ENCODE data around the gene UPK3BL2.
"Not testable (repeated sequence)": the region's sequence is repeated elsewhere in the genome, so short reads cannot be mapped to it uniquely, and the experiment has no call there.

The UPK3BL2 gene

GRCh38 chr7:102527822-102528793, 15.4 kb downstream of the UPK3BL2 start:
- DNase-seq = not testable (repeated sequence)

- DNase-seq = not testable (repeated sequence)
Observed at GRCh38 chr7:102527182-102527581, 16.3 kb downstream of the UPK3BL2 start.

GRCh38 chr7:102524803-102525202, 18.7 kb downstream of the UPK3BL2 start:
- DNase-seq = not testable (repeated sequence)

DNA sequence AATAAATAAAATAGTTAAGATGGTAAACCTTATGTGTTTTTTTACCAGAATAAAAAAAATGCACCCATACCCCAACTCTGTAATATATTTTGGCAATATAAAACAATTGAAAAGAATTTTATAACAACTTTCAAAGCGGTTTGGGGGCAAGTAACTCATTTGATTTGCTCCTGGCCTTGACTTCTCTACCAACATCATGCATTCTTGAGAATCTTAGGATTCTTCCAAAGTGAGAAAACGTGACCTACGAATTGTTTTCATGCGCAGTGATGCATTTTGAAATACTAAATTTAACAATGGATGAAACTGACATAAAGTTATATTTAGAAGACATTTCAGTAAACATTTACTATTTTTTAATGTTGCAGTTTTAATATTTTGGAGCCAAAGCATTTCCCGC, 22.7 kb downstream of the UPK3BL2 start:
- not testable (repeated sequence) for DNase-seq

DNA sequence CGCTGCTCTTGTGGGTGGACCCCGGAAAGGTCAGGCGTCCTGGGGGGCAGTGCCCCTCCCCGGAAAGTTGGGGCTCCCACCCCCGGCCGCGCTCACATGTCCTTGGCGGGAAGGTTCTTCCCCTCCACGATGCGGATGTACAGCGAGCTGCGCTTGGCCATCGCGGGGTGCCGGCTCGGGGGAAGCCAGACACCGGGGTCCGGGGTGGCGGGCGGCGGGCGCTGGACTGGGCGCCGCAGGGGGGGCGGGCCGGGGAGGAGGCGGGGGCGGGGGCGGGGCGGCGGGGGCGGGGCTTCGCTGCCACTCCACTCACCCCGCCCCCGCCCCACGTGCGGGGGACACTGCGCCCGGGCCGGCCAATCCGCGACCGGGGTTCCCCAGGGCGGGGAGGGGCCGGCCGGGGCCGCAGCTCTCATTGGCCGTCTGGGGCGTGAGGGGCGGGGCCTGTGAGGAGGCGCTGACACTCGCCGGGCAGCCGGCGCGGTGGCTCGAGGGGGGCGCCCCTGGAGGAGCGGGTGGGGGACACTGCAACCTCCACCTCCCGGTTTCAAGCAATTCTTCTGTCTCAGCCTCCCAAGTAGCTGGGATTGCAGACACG, 25.8 kb downstream of the UPK3BL2 start, which contains the start of gene RASA4B:
TSS of gene RASA4B (minus strand) at position 228 of the 598 bp plus-strand sequence. CDS start at position 161, 67 bp downstream.
- not testable (repeated sequence) for DNase-seq

- not testable (repeated sequence) for DNase-seq
Observed at GRCh38 chr7:102516951-102517350, 26.5 kb downstream of the UPK3BL2 start.

DNA sequence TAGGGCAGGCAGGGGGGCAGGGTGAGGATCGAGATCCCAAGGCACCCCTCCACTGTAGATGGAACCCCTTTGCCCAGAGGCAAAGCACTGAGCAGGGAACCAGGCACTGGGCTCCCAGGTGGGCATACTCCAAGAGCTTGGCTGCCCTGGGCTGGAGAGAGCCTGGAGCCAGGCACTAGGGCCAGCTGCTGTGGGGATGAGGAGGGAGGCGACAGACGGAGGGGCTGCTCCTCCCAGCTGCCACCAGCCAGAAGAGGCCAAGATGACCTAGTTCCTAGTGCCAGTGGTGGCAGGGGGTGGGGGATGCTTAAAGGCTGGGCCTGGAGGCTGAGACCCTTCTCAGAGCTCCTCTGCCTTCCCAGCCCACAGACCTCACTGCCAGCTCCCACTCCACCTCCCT, 27.6 kb downstream of the UPK3BL2 start:
- DNase-seq = not testable (repeated sequence)

DNA sequence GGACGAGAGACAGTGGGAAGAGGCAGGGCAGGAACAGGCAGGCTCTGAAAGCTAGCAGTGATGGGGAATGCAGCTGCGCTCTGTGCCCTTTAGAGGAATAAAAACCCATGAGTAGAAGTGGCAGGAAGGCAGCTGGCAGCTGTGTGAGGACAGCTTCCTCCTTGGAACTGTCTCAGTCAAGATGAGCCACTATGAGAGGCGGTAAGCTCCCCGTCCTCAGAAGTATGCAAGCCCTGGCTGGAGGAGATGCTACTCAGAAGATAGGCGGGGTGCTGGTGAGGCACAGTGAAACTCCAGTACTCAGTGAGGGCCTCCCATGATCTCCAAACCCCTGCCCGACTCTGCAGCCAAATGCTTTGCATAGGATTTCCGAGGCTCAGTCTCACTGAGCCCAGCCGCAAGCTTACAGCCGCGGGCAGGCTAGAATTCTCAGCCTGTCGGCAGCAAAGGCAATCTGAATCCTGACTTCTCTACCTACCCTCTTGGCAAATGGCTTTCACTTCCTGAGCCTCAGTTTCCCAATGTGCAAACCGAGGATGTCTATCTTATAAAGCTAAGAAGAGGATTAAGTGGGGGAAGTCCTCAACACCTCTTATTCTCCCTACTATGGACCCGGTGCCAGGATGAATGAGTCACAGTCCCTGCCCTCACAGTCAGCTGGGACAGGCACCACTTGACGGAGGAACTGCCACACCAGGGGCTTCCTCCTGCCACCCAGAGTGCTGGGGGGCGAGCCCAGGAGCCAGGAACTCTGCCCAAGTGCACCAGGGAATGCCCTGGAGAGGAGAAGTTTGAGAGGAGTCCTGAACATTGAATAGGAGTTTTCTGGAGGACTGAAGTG, 28.4 kb downstream of the UPK3BL2 start:
- not testable (repeated sequence) for DNase-seq

DNA sequence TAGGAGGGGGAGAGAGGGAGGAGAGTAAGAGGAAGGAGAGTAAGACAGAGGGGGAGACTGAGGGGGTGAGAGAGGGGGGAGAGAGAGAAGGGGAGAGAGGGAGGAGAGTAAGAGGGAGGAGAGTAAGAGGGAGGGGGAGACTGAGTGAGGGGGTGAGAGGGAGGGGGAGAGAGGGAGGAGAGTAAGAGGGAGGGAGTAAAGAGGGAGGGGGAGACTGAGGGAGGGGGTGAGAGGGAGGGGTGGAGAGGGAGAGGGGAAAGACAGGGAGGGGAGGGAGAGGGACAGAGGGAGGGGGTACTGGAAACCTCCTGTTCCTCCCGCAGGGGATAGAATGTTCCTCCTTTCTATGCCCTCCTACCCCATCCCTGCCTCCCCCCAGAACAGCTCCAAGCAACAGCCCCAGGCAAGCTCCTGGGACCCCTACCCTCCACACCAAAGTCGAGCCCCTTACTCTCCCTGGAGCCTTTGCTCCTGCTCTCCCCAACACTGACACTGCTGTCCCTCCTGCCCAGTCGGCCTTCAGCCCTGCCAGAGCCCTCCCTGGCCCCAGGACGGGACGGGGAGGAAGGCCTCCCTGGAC, 30.8 kb downstream of the UPK3BL2 start:
- DNase-seq = not testable (repeated sequence)

DNA sequence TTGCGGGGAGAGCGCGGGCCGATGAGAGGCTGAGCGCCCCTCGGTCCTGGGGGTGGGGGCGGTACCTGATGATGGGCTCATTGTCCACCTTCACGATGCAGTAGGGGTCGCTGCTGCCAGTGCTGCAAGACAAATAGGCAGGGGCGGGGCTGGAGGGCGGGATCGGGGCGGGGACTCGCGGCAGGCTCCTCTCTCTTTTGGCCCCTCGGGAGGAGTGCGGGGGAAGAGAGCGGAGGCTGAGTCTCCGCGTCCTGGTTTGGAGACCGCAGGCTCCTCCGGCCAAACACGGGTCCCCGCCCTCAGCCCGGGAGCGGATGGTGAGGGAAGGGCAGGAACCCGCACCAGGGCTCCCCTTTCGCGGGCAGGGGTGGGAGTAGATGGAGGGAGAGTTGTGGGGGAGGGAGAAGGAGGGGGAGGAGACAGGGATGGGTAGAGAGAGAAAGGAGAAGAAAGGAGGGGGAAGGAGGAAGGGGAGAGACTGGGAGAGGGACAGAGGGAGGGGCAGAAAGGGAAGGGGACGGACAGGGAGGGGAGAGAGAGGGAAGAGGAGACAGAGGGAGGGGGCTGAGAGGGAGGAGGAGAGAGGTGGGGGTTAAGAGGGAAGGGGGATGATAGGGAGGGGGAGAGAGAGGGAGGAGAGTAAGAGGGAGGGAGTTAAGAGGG, 31.5 kb downstream of the UPK3BL2 start:
- not testable (repeated sequence) for DNase-seq

DNA sequence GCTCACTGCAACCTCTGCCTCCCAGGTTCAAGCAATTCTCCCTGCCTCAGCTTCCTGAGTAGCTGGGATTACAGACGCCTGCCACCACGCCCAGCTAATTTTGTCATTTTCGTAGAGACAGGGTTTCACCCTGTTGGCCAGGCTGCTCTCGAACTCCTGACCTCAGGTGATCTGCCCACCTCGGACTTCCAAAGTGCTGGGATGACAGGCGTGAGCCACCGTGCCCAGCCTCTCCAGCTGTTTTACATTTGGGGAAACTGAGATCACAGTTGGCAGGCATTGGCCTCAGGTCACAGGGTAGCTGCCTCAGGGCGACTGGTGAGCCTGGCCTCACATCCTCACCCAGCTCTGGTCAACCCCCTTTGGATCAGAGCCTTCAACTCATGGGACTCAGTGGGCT, 32.9 kb downstream of the UPK3BL2 start:
- not testable (repeated sequence) for DNase-seq

- DNase-seq = not testable (repeated sequence)
Observed at GRCh38 chr7:102507410-102508088, 35.9 kb downstream of the UPK3BL2 start.

- not testable (repeated sequence) for DNase-seq
Observed at GRCh38 chr7:102505298-102506185, 38.0 kb downstream of the UPK3BL2 start.

DNA sequence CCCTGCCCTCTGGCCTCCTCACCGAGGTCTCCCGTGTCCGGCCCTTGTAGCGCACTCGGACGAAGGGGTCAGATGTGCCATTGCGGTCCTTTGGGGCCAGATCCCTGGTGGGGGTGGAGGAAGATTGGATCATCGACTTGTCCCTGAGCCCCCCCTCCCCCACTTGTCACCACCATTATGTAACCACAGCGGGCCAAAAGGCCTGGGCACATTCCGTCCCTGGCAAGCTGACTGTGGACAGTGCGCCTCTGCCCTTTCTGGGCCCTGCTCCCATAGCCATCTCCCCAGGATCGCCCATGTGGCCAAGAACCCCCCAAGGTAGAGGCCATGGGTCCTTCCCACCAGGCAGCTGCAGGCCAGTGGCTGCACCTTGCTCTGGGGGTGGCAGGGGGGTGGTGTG, 40.4 kb downstream of the UPK3BL2 start:
- DNase-seq = not testable (repeated sequence)

- not testable (repeated sequence) for DNase-seq
Observed at GRCh38 chr7:102498321-102498720, 45.2 kb downstream of the UPK3BL2 start.

DNA sequence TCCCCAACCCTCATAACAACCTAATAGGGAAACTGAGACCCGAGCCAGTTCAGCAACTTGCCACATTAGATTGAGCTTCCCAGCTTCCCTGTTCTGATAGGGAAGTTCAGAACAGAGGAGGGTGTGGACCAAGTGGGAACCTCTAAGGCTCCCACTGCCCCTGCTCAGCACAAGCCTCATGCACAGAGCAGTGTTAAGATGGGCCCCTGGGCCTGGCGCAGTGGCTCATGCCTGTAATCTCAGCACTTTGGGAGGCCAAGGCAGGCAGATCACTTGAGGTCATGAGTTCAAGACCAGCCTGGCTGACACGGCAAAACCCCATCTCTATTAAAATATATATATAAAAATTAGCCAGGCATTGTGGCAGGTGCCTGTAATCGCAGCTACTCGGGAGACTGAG, 46.2 kb downstream of the UPK3BL2 start:
- not testable (repeated sequence) for DNase-seq

DNA sequence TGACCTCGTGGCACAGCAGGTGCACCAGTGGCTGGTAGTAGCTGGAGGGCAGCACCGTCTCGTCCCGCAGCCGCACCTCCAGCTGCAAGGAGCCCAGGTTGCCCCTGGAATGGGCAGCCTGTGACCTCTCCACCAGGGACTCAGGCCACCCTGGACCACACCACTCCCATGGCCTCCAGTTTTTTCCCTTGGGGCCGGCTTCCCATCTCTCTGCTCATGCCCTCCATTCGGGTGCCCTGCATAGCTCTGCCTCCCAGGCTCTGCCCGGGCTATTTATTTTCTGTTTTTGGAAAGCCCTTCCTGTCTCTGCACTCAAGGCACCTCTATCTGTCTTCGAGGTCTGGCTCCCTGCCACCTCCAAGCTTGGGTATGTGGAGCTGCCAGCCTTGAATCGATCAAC, 46.6 kb downstream of the UPK3BL2 start:
- not testable (repeated sequence) for DNase-seq

- not testable (repeated sequence) for DNase-seq
Observed at GRCh38 chr7:102494473-102495149, 48.9 kb downstream of the UPK3BL2 start.

DNA sequence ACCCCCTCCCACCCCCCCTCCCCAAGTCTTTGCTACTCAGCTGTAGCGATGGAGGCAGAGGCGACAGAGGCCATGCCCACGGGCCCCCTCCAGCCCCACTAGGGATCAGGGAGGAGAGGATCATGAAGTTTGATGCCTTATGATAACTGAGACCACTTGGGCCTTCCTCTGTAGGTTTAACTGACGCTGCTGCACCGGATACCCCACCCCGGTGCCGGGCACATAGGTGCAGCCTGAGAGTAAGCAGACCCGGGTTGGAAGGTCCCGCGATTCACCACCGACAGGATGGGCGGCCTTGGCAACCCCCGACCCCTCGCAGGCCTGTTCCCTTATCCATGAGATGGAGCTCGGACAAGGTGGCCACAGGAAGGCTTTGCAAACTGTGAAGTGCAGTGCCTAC, 49.5 kb downstream of the UPK3BL2 start:
- not testable (repeated sequence) for DNase-seq
